Measurements from ENCODE around the gene PCNX4. TPM values are rescaled to one million over a fixed set of nuclear protein-coding genes. Genes with fewer than 3 reads are reported as not detected.

Gene PCNX4
- total RNA-seq, 4 donors from 2014 or later: 63.5 to 139 (median 85.4) TPM

GRCh38 chr14:60206837-60207533 is 115.3 kb downstream of the PCNX4 start:
- 86 to 90% methylated on average over 6 of the region's 6 CpGs for WGBS, 2 donors
- TF ChIP-seq POLR2A (IDR thresholded peaks at IDR 0.05): no peak
- TF ChIP-seq CTCF (IDR thresholded peaks at IDR 0.05): no peak
- no peak for DNase-seq

DNA sequence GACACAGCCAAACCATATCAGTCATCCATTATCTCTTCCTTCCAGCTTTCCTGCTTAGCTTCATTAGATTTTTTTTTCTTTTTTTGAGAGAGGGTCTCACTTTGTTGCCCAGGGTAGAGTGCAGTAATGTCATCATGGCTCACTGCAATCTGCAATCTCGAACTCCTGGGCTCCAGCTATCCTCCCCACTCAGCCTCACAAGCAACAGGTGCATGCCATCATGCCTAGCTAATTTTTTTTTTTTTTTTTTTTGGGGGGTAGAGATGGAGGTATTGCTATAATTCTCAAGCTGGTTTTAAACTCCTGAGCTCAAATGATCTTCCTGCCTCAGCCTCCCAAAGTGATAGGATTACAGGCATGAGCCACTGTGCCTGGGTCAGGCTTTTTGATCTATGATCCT is 119.0 kb downstream of the PCNX4 start:
- H3K4me3 ChIP-seq (replicated peaks in 1 of 3): no peak overlapping the region
- no peaks in the 10 kb centered on the region for H3K27me3 ChIP-seq
- H3K4me1 ChIP-seq: no peaks in the 10 kb centered on the region
- no peaks in the 10 kb centered on the region for H3K36me3 ChIP-seq
- TF ChIP-seq POLR2A (IDR thresholded peaks at IDR 0.05): no peak
- intact Hi-C loops (cut with DNase I): no loop called here
- 63 to 77% methylated on average over 1 of the region's 1 CpG for WGBS, 2 donors
- H3K9me3 ChIP-seq: no peaks in the 10 kb centered on the region
- DNase-seq: no peak
- H3K27ac ChIP-seq: no peak overlapping the region

More at GRCh38 chr14:60206837-60207533, 115.3 kb downstream of the PCNX4 start:
- Histone ChIP-seq H3K27me3 (no peaks in the 10 kb centered on the region), H3K4me3 (replicated peaks in 1 of 3) (no peak overlapping the region), H3K4me1 (no peaks in the 10 kb centered on the region), H3K36me3 (no peaks in the 10 kb centered on the region), H3K27ac (no peak overlapping the region), H3K9me3 (no peaks in the 10 kb centered on the region)
- intact Hi-C loops (cut with DNase I): no loop called here

GRCh38 chr14:60211153-60211552 is 119.4 kb downstream of the PCNX4 start:
- intact Hi-C loops (cut with DNase I): no loop called here
- no peaks in the 10 kb centered on the region for H3K4me1 ChIP-seq
- no peak for DNase-seq
- no peaks in the 10 kb centered on the region for H3K9me3 ChIP-seq
- H3K27ac ChIP-seq: no peak overlapping the region
- H3K36me3 ChIP-seq: no peaks in the 10 kb centered on the region
- H3K4me3 ChIP-seq (replicated peaks in 1 of 3): no peak overlapping the region
- TF ChIP-seq CTCF (IDR thresholded peaks at IDR 0.05) (no peak), POLR2A (IDR thresholded peaks at IDR 0.05) (no peak)
- H3K27me3 ChIP-seq: no peaks in the 10 kb centered on the region
- WGBS, 2 donors: 91% methylated on average over 3 of the region's 3 CpGs

- intact Hi-C loops (cut with DNase I): no loop called here
Observed at GRCh38 chr14:60212503-60213371, 121.0 kb downstream of the PCNX4 start.

DNA sequence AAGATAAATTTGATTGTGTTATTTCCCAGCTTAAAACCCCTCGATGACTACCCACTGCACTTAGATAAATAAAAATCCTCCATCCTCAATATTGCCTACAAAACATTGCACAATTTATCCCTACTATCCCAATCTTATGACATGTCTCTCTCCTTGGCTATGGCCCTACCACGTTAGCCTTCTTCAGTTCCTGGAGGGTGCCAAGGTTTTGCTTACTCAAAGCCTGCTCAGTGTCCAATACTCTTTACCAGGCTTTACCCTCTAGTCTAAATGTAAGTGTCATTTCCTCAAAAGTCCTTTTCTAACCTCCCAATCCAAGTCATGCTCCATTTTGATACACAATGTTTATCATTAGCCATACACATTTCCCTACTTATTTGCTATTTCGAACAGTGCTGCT is 122.3 kb downstream of the PCNX4 start:
- Histone ChIP-seq H3K36me3 (no peaks in the 10 kb centered on the region), H3K4me3 (replicated peaks in 1 of 3) (no peak overlapping the region), H3K4me1 (no peaks in the 10 kb centered on the region), H3K9me3 (no peaks in the 10 kb centered on the region), H3K27me3 (no peaks in the 10 kb centered on the region), H3K27ac (no peak overlapping the region)
- DNase-seq: no peak
- 93 to 95% methylated on average over 3 of the region's 3 CpGs for WGBS, 2 donors
- intact Hi-C loops (cut with DNase I): no loop called here
- TF ChIP-seq POLR2A (IDR thresholded peaks at IDR 0.05) (no peak), CTCF (IDR thresholded peaks at IDR 0.05) (no peak)

More at GRCh38 chr14:60212503-60213371, 121.0 kb downstream of the PCNX4 start:
- no peak for DNase-seq
- Histone ChIP-seq H3K27ac (no peak overlapping the region), H3K27me3 (no peaks in the 10 kb centered on the region), H3K4me3 (replicated peaks in 1 of 3) (no peak overlapping the region), H3K36me3 (no peaks in the 10 kb centered on the region), H3K4me1 (no peaks in the 10 kb centered on the region), H3K9me3 (no peaks in the 10 kb centered on the region)
- WGBS, 2 donors: 88 to 91% methylated on average over 5 of the region's 5 CpGs
- TF ChIP-seq POLR2A (IDR thresholded peaks at IDR 0.05): no peak
- TF ChIP-seq CTCF (IDR thresholded peaks at IDR 0.05): no peak

All from thyroid gland (tissue), 4 donors.